T-cell (primary cell): ENCODE results near the gene ELFN2. TPM values are rescaled to one million over a fixed set of nuclear protein-coding genes. Genes with fewer than 3 reads are reported as not detected.

ENCODE experiments used
- ATAC-seq, 4 experiments: fragments of 200-7000 bp in 3 of 4; fragments of 150-1000 bp in 1 of 4; cut with Tn5 transposase; replicated peaks in 1 of 4; 1 replicate in 3 of 4; 2 replicates in 1 of 4; pipeline ENCODE4 v1.10.0; 2021; ENCODE audit warnings: moderate library complexity in 3 of 4, mild to moderate bottlenecking in 2 of 4, moderate number of reproducible peaks in 1 of 4
- CTCF ChIA-PET, 2 donors: fragments of 300-600 bp; sonication (Branson Sonifier 250); formaldehyde crosslinking; loops; one replicate each; lab custom pipeline; 2022; ENCODE audit warnings: antibody characterized with exemption in 2 of 2; lab: Charles Lee
- POLR2A ChIA-PET, 2 donors: fragments of 300-600 bp; sonication (Branson Sonifier 250); formaldehyde crosslinking; loops; one replicate each; lab custom pipeline; 2022; ENCODE audit warnings: antibody characterized with exemption in 2 of 2; lab: Charles Lee
- DNase-seq, 35 experiments: peaks; one replicate each; pipeline versions ENCODE4 v3.0.0 to v3.0.0-alpha.2; 2013 to 2023
- H3K27ac ChIP-seq: one replicate; pipeline ENCODE4 v1.5.1; 2013; ENCODE audit warnings: low read length
- H3K27me3 ChIP-seq, 2 experiments: replicated peaks in 1 of 2; 1 replicate in 1 of 2; 2 replicates in 1 of 2; pipeline versions ENCODE4 v1.6.1 to v1.7.0; 2013; ENCODE audit warnings: low read length in 1 of 2, mixed read lengths in 1 of 2; ENCODE audit not compliant: control insufficient read depth in 2 of 2, insufficient read depth in 2 of 2; ENCODE audit errors: extremely low read depth in 1 of 2
- H3K36me3 ChIP-seq, 2 donors: 1 replicate in 1 of 2; 2 replicates in 1 of 2; pipeline versions ENCODE4 v1.6.1 to v1.7.0; 2013; ENCODE audit warnings: low read length in 1 of 2; ENCODE audit not compliant: control insufficient read depth in 2 of 2, insufficient read depth in 1 of 2; ENCODE audit errors: extremely low read depth in 1 of 2
- H3K4me1 ChIP-seq, 2 experiments: 1 replicate in 1 of 2; 2 replicates in 1 of 2; pipeline versions ENCODE4 v1.6.1 to v1.7.0; 2013; ENCODE audit warnings: low read length in 2 of 2, mixed read lengths in 1 of 2; ENCODE audit not compliant: insufficient read depth in 2 of 2, control insufficient read depth in 1 of 2; ENCODE audit errors: extremely low read depth in 1 of 2
- H3K4me3 ChIP-seq, 2 donors: 1 replicate in 1 of 2; 2 replicates in 1 of 2; pipeline versions ENCODE4 v1.5.1 to v1.7.0; 2013; ENCODE audit warnings: mild to moderate bottlenecking in 2 of 2, low read length in 1 of 2, moderate library complexity in 1 of 2; ENCODE audit not compliant: control insufficient read depth in 1 of 2; ENCODE audit errors: extremely low read depth in 1 of 2
- H3K9me3 ChIP-seq: 2 replicates; pipeline ENCODE4 v1.7.0; 2013
- H3K27ac Mint-ChIP-seq, 2 donors: one replicate each; pipeline ENCODE4 v1.8.0; 2020 to 2021; ENCODE audit warnings: mild to moderate bottlenecking in 2 of 2, mixed read lengths in 2 of 2
- H3K27me3 Mint-ChIP-seq, 2 donors: one replicate each; pipeline ENCODE4 v1.8.0; 2021 to 2022; ENCODE audit warnings: mixed read lengths in 2 of 2
- H3K36me3 Mint-ChIP-seq: one replicate; pipeline ENCODE4 v1.8.0; 2021; ENCODE audit warnings: mixed read lengths
- H3K4me1 Mint-ChIP-seq, 3 donors: one replicate each; pipeline ENCODE4 v1.8.0; 2020 to 2022; ENCODE audit warnings: mixed read lengths in 3 of 3, mild to moderate bottlenecking in 1 of 3
- H3K4me3 Mint-ChIP-seq, 3 donors: one replicate each; pipeline ENCODE4 v1.8.0; 2020 to 2022; ENCODE audit warnings: mild to moderate bottlenecking in 3 of 3, mixed read lengths in 3 of 3, moderate library complexity in 3 of 3
- H3K9me3 Mint-ChIP-seq, 3 donors: one replicate each; pipeline ENCODE4 v1.8.0; 2020 to 2022; ENCODE audit warnings: mixed read lengths in 3 of 3
- WGBS: methylation state at CpG from one replicate; pipeline ENCODE4 v1.1.5; 2013; ENCODE audit warnings: missing lambda C conversion rate; ENCODE audit not compliant: insufficient coverage; 5-methylcytosine and 5-hydroxymethylcytosine counted together
- total RNA-seq, 35 experiments: library from RNA in 6 of 35; stranded (reverse) in 6 of 35; fragments of 120-200 nt in 1 of 35; gene quantifications; one replicate each; pipeline versions ENCODE4 v1.2.1 to v1.2.4 and lab custom pipeline; 2013 to 2026

The ELFN2 gene
- total RNA-seq, 5 donors from 2014 or later (not counting 1 experiment from before 2014, with no cell fraction given), result 0.09 to 0.88 (median 0.70) TPM

DNA sequence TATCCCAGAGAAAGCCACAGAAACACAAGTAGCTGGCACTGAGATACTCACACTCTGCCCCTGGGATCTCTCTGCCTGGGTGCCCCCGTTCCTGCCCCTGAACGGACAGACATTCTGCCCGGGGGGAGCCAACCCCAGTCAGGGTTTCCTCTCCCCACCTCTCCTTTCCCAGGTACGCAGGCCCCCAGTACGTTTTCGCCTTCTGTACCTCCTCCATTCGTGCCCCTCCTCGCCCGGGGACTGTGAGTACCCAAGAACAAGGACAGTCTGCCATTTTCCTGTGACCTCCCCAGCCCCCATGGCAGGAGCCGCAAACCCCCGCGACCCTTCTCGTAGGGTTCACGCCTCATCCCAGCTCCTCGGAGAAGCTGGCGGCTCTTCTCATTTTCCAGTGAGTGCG, 29.1 kb upstream of the ELFN2 start:
- H3K4me3 ChIP-seq, result no peak overlapping the region
- ATAC-seq (no peak), DNase-seq (no peak)
- H3K27ac Mint-ChIP-seq, result no peak overlapping the region
- peaks cover 2 to 8% (median 3%) of the 10 kb centered on the region in 3 donors for H3K4me1 Mint-ChIP-seq
- peaks cover 20% of the 10 kb centered on the region for H3K36me3 Mint-ChIP-seq
- no peak overlapping the region for H3K4me3 Mint-ChIP-seq
- peaks cover 0 to 7% of the 10 kb centered on the region in 2 donors for H3K36me3 ChIP-seq
- ChIA-PET POLR2A (no interaction called here), CTCF (no interaction called here)
- peaks cover 0 to 2% of the 10 kb centered on the region in 2 experiments for H3K27me3 ChIP-seq
- H3K27ac ChIP-seq, result no peak overlapping the region
- WGBS, result 88% methylated on average over 16 of the region's 17 CpGs
- no peaks in the 10 kb centered on the region for H3K27me3 Mint-ChIP-seq
- H3K9me3 Mint-ChIP-seq, result no peaks in the 10 kb centered on the region
- peaks cover 0 to 3% of the 10 kb centered on the region in 2 experiments for H3K4me1 ChIP-seq
- no peaks in the 10 kb centered on the region for H3K9me3 ChIP-seq

- Histone ChIP-seq H3K36me3 (peaks cover 0 to 7% of the 10 kb centered on the region in 2 donors), H3K4me1 (peaks cover 0 to 3% of the 10 kb centered on the region in 2 experiments), H3K4me3 (no peak overlapping the region), H3K27me3 (peaks cover 0 to 2% of the 10 kb centered on the region in 2 experiments), H3K27ac (no peak overlapping the region), H3K9me3 (no peaks in the 10 kb centered on the region)
- H3K27me3 Mint-ChIP-seq, result no peaks in the 10 kb centered on the region
- ATAC-seq (no peak), DNase-seq (no peak)
- no peak overlapping the region for H3K4me3 Mint-ChIP-seq
- H3K36me3 Mint-ChIP-seq, result peaks cover 20% of the 10 kb centered on the region
- H3K27ac Mint-ChIP-seq, result no peak overlapping the region
- POLR2A ChIA-PET, result no interaction called here
- H3K9me3 Mint-ChIP-seq, result no peaks in the 10 kb centered on the region
- CTCF ChIA-PET, result no interaction called here
- H3K4me1 Mint-ChIP-seq, result peaks cover 2 to 9% (median 3%) of the 10 kb centered on the region in 3 donors
- 95% methylated on average over 11 of the region's 14 CpGs for WGBS
Observed at GRCh38 chr22:37455896-37456295, 28.6 kb upstream of the ELFN2 start.

- H3K36me3 Mint-ChIP-seq, result peaks cover 14% of the 10 kb centered on the region
- H3K4me3 ChIP-seq, result no peak overlapping the region
- H3K27me3 ChIP-seq, result peaks cover 0 to 2% of the 10 kb centered on the region in 2 experiments
- H3K9me3 ChIP-seq, result no peaks in the 10 kb centered on the region
- H3K4me3 Mint-ChIP-seq, result no peak overlapping the region
- no peaks in the 10 kb centered on the region for H3K9me3 Mint-ChIP-seq
- DNase-seq, result no peak
- ChIA-PET CTCF (no interaction called here), POLR2A (no interaction called here)
- no peaks in the 10 kb centered on the region for H3K27me3 Mint-ChIP-seq
- no peak for ATAC-seq
- H3K36me3 ChIP-seq, result peaks cover 0 to 6% of the 10 kb centered on the region in 2 donors
- H3K27ac ChIP-seq, result no peak overlapping the region
- WGBS, result 92% methylated on average over 10 of the region's 21 CpGs
- no peak overlapping the region for H3K27ac Mint-ChIP-seq
- H3K4me1 ChIP-seq, result peaks cover 0 to 7% of the 10 kb centered on the region in 2 experiments
- peaks cover 7 to 16% (median 9%) of the 10 kb centered on the region in 3 donors for H3K4me1 Mint-ChIP-seq
Observed at GRCh38 chr22:37454857-37455686, 27.8 kb upstream of the ELFN2 start.

DNA sequence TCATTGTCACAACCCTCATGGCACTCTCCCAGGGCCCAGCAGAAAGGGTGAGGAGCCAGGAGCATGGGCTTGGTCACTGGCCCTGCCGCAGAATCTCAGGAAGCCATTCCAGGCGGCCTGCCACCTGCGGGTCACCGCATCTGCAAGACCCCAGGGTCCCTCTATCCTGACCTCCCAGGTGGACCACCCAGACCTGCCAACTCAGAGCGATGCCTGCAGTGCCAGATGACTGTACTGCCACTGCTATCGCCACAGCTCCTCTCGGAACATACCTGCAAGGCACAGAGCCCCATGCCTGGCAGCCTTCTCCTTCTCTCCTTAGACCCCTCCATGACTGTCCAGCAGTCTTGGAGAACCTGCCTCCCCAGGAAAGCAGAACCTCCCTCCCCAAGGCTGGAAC, 26.4 kb upstream of the ELFN2 start:
- Histone ChIP-seq H3K27ac (no peak overlapping the region), H3K4me1 (peaks cover 0 to 7% of the 10 kb centered on the region in 2 experiments), H3K36me3 (peaks cover 0 to 4% of the 10 kb centered on the region in 2 donors), H3K27me3 (peaks cover 0 to 10% of the 10 kb centered on the region in 2 experiments), H3K9me3 (no peaks in the 10 kb centered on the region), H3K4me3 (no peak overlapping the region)
- DNase-seq (no peak), ATAC-seq (no peak)
- 100% methylated on average over 6 of the region's 7 CpGs for WGBS
- Mint-ChIP-seq H3K9me3 (no peaks in the 10 kb centered on the region), H3K27me3 (no peaks in the 10 kb centered on the region), H3K4me3 (no peak overlapping the region), H3K27ac (no peak overlapping the region), H3K36me3 (peaks cover 7% of the 10 kb centered on the region), H3K4me1 (peaks cover 8 to 16% (median 10%) of the 10 kb centered on the region in 3 donors)
- ChIA-PET POLR2A (no interaction called here), CTCF (no interaction called here)

DNA sequence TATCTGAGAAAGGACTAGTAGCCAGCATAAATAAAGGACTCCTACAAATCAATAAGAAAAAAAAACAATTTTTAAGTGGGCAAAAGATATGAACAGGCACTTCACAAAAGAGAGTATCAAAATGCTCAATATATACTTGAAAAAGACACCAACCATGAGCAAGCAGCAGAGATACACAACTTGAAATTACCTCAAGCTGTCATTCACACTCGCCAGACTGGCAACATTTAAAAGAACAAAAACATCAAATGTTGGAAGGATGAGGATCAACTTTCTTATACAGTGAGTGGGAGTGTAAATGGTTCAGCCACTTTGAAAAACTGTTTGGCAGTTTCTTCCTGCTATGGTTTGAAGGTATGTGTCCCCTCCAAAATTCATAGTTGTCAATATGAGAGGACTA, 23.9 kb upstream of the ELFN2 start:
- Mint-ChIP-seq H3K9me3 (no peaks in the 10 kb centered on the region), H3K36me3 (peaks cover 13% of the 10 kb centered on the region), H3K27me3 (no peaks in the 10 kb centered on the region), H3K4me3 (no peak overlapping the region), H3K4me1 (peaks cover 5 to 9% (median 8%) of the 10 kb centered on the region in 3 donors), H3K27ac (no peak overlapping the region)
- WGBS, result no CpG with 5 or more reads among the region's 1 CpG
- Histone ChIP-seq H3K4me1 (peaks cover 0 to 4% of the 10 kb centered on the region in 2 experiments), H3K27me3 (peaks cover 0 to 16% of the 10 kb centered on the region in 2 experiments), H3K27ac (no peak overlapping the region), H3K9me3 (no peaks in the 10 kb centered on the region), H3K4me3 (no peak overlapping the region), H3K36me3 (peaks cover 0 to 3% of the 10 kb centered on the region in 2 donors)
- no peak for ATAC-seq
- ChIA-PET CTCF (no interaction called here), POLR2A (no interaction called here)
- DNase-seq, result no peak

GRCh38 chr22:37449331-37450001, 22.2 kb upstream of the ELFN2 start:
- ATAC-seq (no peak), DNase-seq (no peak)
- H3K4me1 Mint-ChIP-seq, result peaks cover 5 to 9% (median 8%) of the 10 kb centered on the region in 3 donors
- no peaks in the 10 kb centered on the region for H3K27me3 Mint-ChIP-seq
- H3K36me3 Mint-ChIP-seq, result peaks cover 6% of the 10 kb centered on the region
- no peaks in the 10 kb centered on the region for H3K9me3 ChIP-seq
- whole genome bisulfite sequencing, result 70% methylated on average over 8 of the region's 15 CpGs
- POLR2A ChIA-PET, result no interaction called here
- H3K27me3 ChIP-seq, result peaks cover 0 to 16% of the 10 kb centered on the region in 2 experiments
- no peak overlapping the region for H3K27ac ChIP-seq
- no peak overlapping the region for H3K4me3 Mint-ChIP-seq
- H3K9me3 Mint-ChIP-seq, result no peaks in the 10 kb centered on the region
- CTCF ChIA-PET, result interaction anchor here in 1 of 2 donors (0.6 kb wide), 1 partner anchor 25 kb away, joined by 3 read pairs; no protein-coding TSS in a partner anchor
- H3K36me3 ChIP-seq, result peaks cover 0 to 3% of the 10 kb centered on the region in 2 donors
- H3K4me3 ChIP-seq, result no peak overlapping the region
- no peak overlapping the region for H3K27ac Mint-ChIP-seq
- H3K4me1 ChIP-seq, result peaks cover 0 to 4% of the 10 kb centered on the region in 2 experiments
